Neural crest cell (in vitro differentiated cells): ENCODE measurements around the gene MYOM1. TPM values are rescaled to one million over a fixed set of nuclear protein-coding genes. Genes with fewer than 3 reads are reported as not detected.
"Not testable (repeated sequence)": the region's sequence is repeated elsewhere in the genome, so short reads cannot be mapped to it uniquely, and the experiment has no call there.

ENCODE experiments used
- DNase-seq: peaks from one replicate; pipeline ENCODE4 v3.0.0; 2021; ENCODE audit warnings: low read depth, mixed read lengths, low spot score
- H3K27ac Mint-ChIP-seq: one replicate; pipeline ENCODE4 v1.8.0; 2021; ENCODE audit warnings: mild to moderate bottlenecking, mixed read lengths; ENCODE audit not compliant: unreplicated experiment
- H3K27me3 Mint-ChIP-seq: 2 replicates; pipeline ENCODE4 v1.8.0; 2021; ENCODE audit warnings: low read depth, mild to moderate bottlenecking, mixed read lengths
- H3K36me3 Mint-ChIP-seq: 2 replicates; pipeline ENCODE4 v1.8.0; 2021; ENCODE audit warnings: low read depth, mild to moderate bottlenecking, mixed read lengths
- H3K4me1 Mint-ChIP-seq: 2 replicates; pipeline ENCODE4 v1.8.0; 2021; ENCODE audit warnings: mixed read lengths
- H3K4me3 Mint-ChIP-seq: one replicate; pipeline ENCODE4 v1.8.0; 2021; ENCODE audit warnings: mild to moderate bottlenecking, mixed read lengths
- H3K9me3 Mint-ChIP-seq: 2 replicates; pipeline ENCODE4 v1.8.0; 2021; ENCODE audit warnings: mixed read lengths
- total RNA-seq: library from RNA; stranded (reverse); gene quantifications from 2 replicates; pipeline ENCODE4 v1.2.1, GENCODE V29; 2021
- TF ChIP-seq, protein P1 (sequence below): fragments of 200-600 bp; sonication (generic); conservative IDR thresholded peaks from 2 replicates; pipeline ENCODE4 v1.5.0; 2021; ENCODE audit warnings: antibody characterized with exemption, mild to moderate bottlenecking

MYOM1 gene
- total RNA-seq, 1 donor from 2014 or later = 0.89 TPM

DNA sequence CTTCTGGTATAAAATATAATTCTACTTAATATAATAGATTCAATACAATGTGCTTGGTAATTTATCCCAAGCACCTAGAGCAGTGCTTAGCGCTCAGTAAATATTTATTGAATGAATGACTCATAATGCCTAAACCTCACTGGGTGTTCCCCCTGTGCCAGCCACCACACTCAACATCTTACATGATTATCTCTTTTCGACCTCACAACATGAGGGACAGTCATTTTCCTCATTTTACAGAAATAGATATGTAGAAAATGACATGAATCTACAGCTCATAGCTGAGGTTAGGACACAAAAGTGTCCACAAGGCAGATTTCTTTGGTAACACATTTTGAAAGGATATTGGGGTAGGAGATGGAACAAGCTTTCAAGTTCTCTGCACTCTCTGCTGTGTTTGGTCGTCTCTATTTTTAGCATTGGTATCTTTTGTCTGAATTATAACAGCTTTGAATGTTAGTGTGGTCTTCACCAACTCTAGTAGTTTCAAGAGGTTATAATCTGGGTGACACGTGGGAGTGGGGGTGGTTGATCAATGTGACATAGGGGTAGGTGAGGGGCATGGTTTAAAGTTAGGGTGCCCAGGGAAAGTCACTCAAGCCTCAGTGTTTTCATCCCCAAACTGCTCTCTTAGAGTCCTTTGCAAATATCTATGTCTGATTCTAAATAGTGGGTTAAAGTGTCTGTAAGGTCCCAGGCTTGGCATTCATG, 9.8 kb downstream of the MYOM1 start:
- H3K4me1 Mint-ChIP-seq = peaks cover 41% of the 10 kb centered on the region
- H3K27me3 Mint-ChIP-seq = no peaks in the 10 kb centered on the region
- DNase-seq = no peak
- no peak overlapping the region for H3K4me3 Mint-ChIP-seq
- no peak overlapping the region for H3K27ac Mint-ChIP-seq
- TF ChIP-seq, protein P1, sequence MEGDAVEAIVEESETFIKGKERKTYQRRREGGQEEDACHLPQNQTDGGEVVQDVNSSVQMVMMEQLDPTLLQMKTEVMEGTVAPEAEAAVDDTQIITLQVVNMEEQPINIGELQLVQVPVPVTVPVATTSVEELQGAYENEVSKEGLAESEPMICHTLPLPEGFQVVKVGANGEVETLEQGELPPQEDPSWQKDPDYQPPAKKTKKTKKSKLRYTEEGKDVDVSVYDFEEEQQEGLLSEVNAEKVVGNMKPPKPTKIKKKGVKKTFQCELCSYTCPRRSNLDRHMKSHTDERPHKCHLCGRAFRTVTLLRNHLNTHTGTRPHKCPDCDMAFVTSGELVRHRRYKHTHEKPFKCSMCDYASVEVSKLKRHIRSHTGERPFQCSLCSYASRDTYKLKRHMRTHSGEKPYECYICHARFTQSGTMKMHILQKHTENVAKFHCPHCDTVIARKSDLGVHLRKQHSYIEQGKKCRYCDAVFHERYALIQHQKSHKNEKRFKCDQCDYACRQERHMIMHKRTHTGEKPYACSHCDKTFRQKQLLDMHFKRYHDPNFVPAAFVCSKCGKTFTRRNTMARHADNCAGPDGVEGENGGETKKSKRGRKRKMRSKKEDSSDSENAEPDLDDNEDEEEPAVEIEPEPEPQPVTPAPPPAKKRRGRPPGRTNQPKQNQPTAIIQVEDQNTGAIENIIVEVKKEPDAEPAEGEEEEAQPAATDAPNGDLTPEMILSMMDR = no peak
- H3K9me3 Mint-ChIP-seq = peaks cover 5% of the 10 kb centered on the region
- peaks cover 5% of the 10 kb centered on the region for H3K36me3 Mint-ChIP-seq

DNA sequence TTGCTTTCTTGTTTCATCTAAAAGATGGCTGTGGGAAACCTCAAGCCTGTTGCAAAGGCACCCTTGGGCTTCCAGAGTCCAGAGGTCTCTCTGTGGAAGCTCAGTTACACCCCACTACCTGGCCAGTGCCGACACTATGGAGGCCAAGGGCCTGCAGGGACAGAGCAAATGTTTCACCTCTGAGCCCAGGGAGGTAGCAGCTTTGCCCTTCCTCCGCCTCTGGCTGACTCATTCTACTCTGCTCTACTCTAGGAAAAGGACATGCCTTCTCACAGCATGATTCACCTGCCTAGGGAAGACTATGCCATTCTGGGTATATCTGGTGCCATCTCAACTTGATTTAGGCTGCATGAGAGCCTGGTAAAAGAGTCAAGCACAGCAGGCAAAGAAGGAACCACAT, 12.2 kb downstream of the MYOM1 start:
- peaks cover 11% of the 10 kb centered on the region for H3K9me3 Mint-ChIP-seq
- no peaks in the 10 kb centered on the region for H3K27me3 Mint-ChIP-seq
- peaks cover 26% of the 10 kb centered on the region for H3K4me1 Mint-ChIP-seq
- H3K4me3 Mint-ChIP-seq = no peak overlapping the region
- TF ChIP-seq, protein P1 = no peak
- DNase-seq = no peak
- no peak overlapping the region for H3K27ac Mint-ChIP-seq
- H3K36me3 Mint-ChIP-seq = peaks cover 16% of the 10 kb centered on the region

DNA sequence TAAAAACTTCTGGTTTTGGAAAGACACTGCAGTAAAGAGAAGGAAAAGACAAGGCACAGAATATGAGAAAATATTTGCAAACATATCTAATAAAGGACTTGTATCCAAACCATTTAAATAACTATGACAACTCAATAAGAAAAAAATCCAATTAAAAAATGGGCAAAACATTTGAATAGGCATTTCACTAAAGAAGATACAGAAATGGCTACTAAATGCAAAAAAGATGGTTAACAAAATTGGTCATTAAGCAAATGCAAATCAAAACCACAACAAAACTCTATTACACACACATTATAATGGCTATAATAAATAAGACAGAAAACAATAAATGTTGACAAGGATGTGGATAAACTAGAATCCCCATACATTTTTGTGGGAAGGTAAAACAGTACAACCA, 14.5 kb downstream of the MYOM1 start:
- H3K4me1 Mint-ChIP-seq = peaks cover 5% of the 10 kb centered on the region
- TF ChIP-seq, protein P1 = no peak
- H3K4me3 Mint-ChIP-seq = no peak overlapping the region
- no peak for DNase-seq
- peaks cover 16% of the 10 kb centered on the region for H3K36me3 Mint-ChIP-seq
- no peaks in the 10 kb centered on the region for H3K27me3 Mint-ChIP-seq
- peaks cover 11% of the 10 kb centered on the region for H3K9me3 Mint-ChIP-seq
- no peak overlapping the region for H3K27ac Mint-ChIP-seq

DNA sequence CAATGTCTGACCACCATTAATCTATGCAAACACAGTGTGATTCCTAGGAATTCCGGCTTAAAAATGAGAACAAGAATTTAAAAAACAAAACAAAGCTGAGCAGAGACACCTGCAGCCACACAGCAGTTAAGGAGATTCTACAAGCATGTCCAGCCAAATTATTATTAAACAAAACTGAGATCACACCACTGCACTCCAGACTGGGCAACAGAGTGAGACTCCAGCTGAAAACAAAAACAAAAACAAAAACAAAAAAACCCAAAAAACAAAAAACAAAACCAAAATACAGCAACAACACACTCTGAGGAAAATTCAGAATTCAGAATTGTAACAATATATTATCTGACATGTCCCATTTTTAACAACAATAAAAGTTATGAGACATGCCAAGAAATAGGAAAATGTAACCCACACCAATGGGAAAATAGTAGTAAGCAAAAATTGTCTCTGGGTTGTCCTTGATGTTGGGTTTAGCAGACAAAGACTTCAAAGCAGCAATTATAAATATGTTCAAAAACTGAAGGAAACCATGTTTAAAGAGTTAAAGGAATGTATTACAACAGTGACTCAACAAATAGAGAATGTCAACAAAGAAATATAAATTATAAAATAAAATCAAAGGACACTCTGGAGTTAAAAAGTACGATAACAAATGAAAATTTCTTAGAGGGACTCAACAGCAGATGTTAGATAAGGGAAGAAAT, 19.7 kb downstream of the MYOM1 start:
- Mint-ChIP-seq H3K27me3 (no peaks in the 10 kb centered on the region), H3K9me3 (peaks cover 9% of the 10 kb centered on the region), H3K4me3 (no peak overlapping the region), H3K27ac (no peak overlapping the region), H3K36me3 (peaks cover 12% of the 10 kb centered on the region), H3K4me1 (no peaks in the 10 kb centered on the region)
- no peak for DNase-seq
- TF ChIP-seq, protein P1 = no peak

DNA sequence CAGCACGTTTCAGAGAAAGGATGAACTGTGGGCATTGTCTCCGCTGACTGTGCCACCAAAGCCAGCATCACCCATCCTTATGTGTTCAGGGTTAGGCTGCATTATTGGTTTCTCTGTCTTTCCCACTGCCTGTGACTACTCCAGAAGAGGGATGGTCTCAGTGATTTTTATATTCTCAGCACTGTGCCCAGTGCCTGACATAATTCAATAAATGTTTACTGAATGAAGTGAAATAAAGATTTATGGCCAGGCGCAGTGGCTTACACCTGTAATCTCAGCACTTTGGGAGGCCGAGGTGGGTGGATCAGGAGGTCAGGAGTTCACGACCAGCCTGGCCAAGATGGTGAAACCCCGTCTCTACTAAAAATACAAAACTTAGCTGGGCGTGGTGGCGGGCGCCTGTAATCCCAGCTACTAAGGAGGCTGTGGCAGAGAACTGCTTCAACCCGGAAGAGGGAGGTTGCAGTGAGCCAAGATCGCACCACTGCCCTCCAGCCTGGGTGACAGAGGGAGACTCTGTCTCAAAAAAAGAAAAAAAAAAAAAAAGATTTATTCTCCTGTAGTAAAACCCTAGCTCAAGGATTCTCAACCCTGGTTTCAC, 21.4 kb downstream of the MYOM1 start:
- not testable (repeated sequence) for H3K9me3 Mint-ChIP-seq, H3K27ac Mint-ChIP-seq, DNase-seq, H3K4me3 Mint-ChIP-seq, H3K27me3 Mint-ChIP-seq, H3K4me1 Mint-ChIP-seq, H3K36me3 Mint-ChIP-seq
